HL-60 (cell line): Measurements from ENCODE around the gene ARPP21.
"Not testable (repeated sequence)": the region's sequence is repeated elsewhere in the genome, so short reads cannot be mapped to it uniquely, and the experiment has no call there.

Experiments
- DNase-seq, 2 experiments: peaks; one replicate each; pipeline ENCODE4 v3.0.0-alpha.2; 2010 to 2020; ENCODE audit warnings: low read depth in 1 of 2, low spot score in 1 of 2
- H3K27ac ChIP-seq: fragments of 250-450 bp; sonication (Bioruptor Pico); replicated peaks from 2 replicates; pipeline ENCODE4 v1.5.1; 2020; ENCODE audit warnings: mild to moderate bottlenecking, moderate library complexity
- H3K27me3 ChIP-seq: fragments of 250-450 bp; sonication (Bioruptor Pico); 2 replicates; pipeline ENCODE4 v1.5.1; 2021; ENCODE audit warnings: mild to moderate bottlenecking, moderate library complexity; ENCODE audit not compliant: insufficient read depth, poor library complexity, severe bottlenecking
- H3K4me3 ChIP-seq: replicated peaks from 2 replicates; pipeline ENCODE4 v1.5.1; 2011; ENCODE audit warnings: mild to moderate bottlenecking, control low read depth, low read length; ENCODE audit not compliant: insufficient read depth
- GABPA ChIP-seq: IDR thresholded peaks from 2 replicates; pipeline ENCODE4 v1.6.1; 2012; ENCODE audit warnings: low read depth
- POLR2AphosphoS5 ChIP-seq: IDR thresholded peaks from 2 replicates; pipeline ENCODE4 v1.6.1; 2012; ENCODE audit warnings: low read depth
- REST ChIP-seq: IDR thresholded peaks from 2 replicates; pipeline ENCODE4 v1.6.1; 2012; ENCODE audit warnings: low read depth; ENCODE audit not compliant: insufficient replicate concordance
- SPI1 ChIP-seq: IDR thresholded peaks from 2 replicates; pipeline ENCODE4 v1.6.1; 2012; ENCODE audit warnings: low read depth, mild to moderate bottlenecking, borderline replicate concordance
- TF ChIP-seq, protein P1 (sequence below): IDR thresholded peaks from one replicate; pipeline ENCODE4 v1.5.1; 2011; ENCODE audit warnings: low read length, control low read depth, inconsistent platforms; ENCODE audit not compliant: insufficient read depth

Gene ARPP21

DNA sequence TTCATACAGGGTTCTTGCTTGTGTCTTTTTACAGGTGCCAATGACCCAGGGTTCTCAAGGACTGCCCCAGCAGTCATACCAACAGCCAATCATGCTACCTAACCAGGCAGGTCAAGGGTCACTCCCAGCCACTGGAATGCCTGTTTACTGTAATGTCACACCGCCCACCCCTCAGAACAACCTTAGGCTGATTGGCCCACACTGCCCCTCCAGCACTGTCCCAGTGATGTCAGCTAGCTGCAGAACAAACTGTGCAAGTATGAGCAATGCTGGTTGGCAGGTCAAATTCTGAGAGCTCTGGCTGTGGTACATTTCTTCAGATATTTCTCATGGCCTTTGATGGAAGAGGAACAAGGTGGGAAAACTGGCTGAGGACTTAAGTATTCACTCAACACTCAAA lies 154.3 kb downstream of the ARPP21 start:
- TF ChIP-seq, protein P1, sequence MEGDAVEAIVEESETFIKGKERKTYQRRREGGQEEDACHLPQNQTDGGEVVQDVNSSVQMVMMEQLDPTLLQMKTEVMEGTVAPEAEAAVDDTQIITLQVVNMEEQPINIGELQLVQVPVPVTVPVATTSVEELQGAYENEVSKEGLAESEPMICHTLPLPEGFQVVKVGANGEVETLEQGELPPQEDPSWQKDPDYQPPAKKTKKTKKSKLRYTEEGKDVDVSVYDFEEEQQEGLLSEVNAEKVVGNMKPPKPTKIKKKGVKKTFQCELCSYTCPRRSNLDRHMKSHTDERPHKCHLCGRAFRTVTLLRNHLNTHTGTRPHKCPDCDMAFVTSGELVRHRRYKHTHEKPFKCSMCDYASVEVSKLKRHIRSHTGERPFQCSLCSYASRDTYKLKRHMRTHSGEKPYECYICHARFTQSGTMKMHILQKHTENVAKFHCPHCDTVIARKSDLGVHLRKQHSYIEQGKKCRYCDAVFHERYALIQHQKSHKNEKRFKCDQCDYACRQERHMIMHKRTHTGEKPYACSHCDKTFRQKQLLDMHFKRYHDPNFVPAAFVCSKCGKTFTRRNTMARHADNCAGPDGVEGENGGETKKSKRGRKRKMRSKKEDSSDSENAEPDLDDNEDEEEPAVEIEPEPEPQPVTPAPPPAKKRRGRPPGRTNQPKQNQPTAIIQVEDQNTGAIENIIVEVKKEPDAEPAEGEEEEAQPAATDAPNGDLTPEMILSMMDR, result no peak
- no peak for TF ChIP-seq POLR2AphosphoS5
- TF ChIP-seq REST, result no peak
- no peaks in the 10 kb centered on the region for H3K27me3 ChIP-seq
- H3K27ac ChIP-seq, result no peak overlapping the region
- DNase-seq, result no peak
- H3K4me3 ChIP-seq, result no peak overlapping the region

DNA sequence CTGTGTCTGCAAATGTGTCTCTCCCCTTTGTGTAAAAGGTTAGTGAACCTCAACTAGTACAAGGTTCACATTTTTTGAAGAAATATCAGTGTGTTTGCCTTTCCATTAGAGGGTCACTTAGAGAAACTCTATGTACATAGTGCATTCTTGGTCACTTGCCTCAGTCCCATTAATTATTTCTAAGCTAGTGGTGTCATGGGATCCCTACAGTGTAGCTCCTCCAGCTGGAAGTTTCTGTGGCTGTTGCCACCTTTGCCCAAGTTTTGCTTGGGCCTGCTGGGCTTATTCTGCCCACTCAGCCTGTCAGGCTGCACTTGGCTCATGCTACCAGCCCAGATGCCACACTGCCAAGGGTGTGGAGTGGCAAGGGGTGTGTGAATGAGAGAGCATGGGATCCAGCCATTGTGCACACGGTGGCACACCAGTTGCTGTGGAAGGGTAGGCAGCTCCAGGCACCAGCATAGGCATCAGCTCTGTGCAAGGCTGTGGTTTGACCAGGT lies 161.7 kb downstream of the ARPP21 start:
- H3K4me3 ChIP-seq, result no peak overlapping the region
- no peak overlapping the region for H3K27ac ChIP-seq
- no peaks in the 10 kb centered on the region for H3K27me3 ChIP-seq
- DNase-seq, result no peak
- TF ChIP-seq POLR2AphosphoS5 (no peak), GABPA (no peak), SPI1 (no peak), REST (no peak)
- TF ChIP-seq, protein P1, result no peak

GRCh38 chr3:35814531-35814930 lies 175.2 kb downstream of the ARPP21 start:
- Histone ChIP-seq H3K4me3 (no peak overlapping the region), H3K27me3 (no peaks in the 10 kb centered on the region), H3K27ac (no peak overlapping the region)
- TF ChIP-seq REST, result no peak
- TF ChIP-seq, protein P1, result no peak
- TF ChIP-seq GABPA, result no peak
- TF ChIP-seq SPI1, result no peak
- TF ChIP-seq POLR2AphosphoS5, result no peak
- no peak for DNase-seq

DNA sequence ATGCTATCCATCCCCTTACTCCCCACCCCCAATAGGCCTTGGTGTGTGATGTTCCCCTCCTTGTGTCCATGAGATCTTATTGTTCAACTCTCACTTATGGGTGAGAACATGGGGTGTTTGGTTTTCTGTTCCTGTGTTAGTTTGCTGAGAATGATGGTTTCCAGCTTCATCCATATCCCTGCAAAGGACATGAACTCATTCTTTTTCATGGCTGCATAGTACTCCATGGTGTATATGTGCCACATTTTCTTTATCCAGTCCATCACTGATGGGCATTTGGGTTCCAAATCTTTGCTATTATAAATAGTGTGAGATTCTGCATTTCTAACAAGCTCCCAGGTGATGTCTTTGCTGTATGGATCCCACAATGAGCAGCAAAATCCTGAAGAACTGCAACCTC lies 176.5 kb downstream of the ARPP21 start:
- DNase-seq, H3K27me3 ChIP-seq, H3K27ac ChIP-seq, H3K4me3 ChIP-seq: not testable (repeated sequence)
